NT2/D1 (cell line): ENCODE results near the gene OLFML2B.

ENCODE experiments used
- DNase-seq: peaks from one replicate; pipeline ENCODE4 v3.0.0-alpha.2; 2011; ENCODE audit warnings: low read depth, low spot score
- H3K27me3 ChIP-seq: 2 replicates; pipeline ENCODE4 v1.6.0; 2011; ENCODE audit warnings: mild to moderate bottlenecking; ENCODE audit not compliant: insufficient read length, insufficient read depth
- H3K36me3 ChIP-seq: 2 replicates; pipeline ENCODE4 v1.6.1; 2011; ENCODE audit warnings: mild to moderate bottlenecking, low read length, mixed read lengths; ENCODE audit not compliant: insufficient read depth, insufficient read length
- H3K4me1 ChIP-seq: 2 replicates; pipeline ENCODE4 v1.5.1; 2011; ENCODE audit not compliant: insufficient read depth, insufficient read length
- H3K4me3 ChIP-seq: 2 replicates; pipeline ENCODE4 v1.5.1; 2011; ENCODE audit warnings: low read depth; ENCODE audit not compliant: insufficient read length
- H3K9ac ChIP-seq: 2 replicates; pipeline ENCODE4 v1.6.0; 2011; ENCODE audit warnings: low read depth; ENCODE audit not compliant: insufficient read length
- H3K9me3 ChIP-seq: 2 replicates; pipeline ENCODE4 v1.5.1; 2011; ENCODE audit warnings: mild to moderate bottlenecking, low read length; ENCODE audit not compliant: insufficient read depth
- SUZ12 ChIP-seq: IDR thresholded peaks from 2 replicates; pipeline ENCODE4 v1.6.1; 2011; ENCODE audit not compliant: insufficient read length, insufficient read depth; ENCODE audit errors: extremely low read depth
- YY1 ChIP-seq: IDR thresholded peaks from 2 replicates; pipeline ENCODE4 v1.6.1; 2011; ENCODE audit not compliant: insufficient read length, insufficient read depth
- ZNF274 ChIP-seq: IDR thresholded peaks from 2 replicates; pipeline ENCODE4 v1.6.1; 2011; ENCODE audit warnings: mild to moderate bottlenecking, low read depth, low read length

OLFML2B gene

DNA sequence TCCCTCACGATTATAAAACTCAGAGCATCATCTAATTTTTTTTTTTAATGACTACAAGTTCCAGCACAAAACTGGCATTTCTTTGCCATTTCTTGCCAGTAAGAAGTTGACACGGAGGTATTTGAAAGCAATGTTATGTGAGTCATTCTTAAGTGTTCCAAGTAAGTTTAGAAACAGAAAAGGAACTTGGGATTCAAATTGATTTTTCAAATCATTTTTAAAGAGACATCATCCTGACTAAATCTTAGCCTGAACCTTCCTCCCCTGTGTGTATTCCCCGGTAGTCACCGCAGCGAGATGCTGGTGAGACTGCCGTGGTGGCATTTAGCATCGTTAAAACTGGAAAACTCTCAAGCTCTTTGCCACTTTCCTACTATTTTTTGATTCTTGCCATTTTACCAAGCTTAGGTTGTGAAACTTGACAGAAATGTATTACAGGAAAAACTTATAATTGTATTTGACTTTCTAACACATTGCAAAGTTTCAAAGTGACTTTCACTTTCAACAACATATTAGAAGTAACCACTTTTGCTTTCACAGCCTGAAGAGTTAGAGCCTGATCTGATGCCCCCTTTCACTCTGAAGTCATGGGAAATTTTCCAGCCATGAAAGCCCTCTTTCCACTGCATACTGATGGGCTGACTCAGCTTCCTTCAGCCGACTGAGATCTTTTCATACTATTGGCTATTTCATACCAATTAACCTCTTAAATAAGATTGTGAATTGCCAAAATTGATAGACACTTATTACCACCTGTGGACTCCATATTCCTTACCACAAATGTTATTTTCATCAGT, 61.4 kb downstream of the OLFML2B start:
- H3K9ac ChIP-seq, result no peak overlapping the region
- peaks cover 4% of the 10 kb centered on the region for H3K36me3 ChIP-seq
- DNase-seq, result peak; percentile 44
- H3K4me3 ChIP-seq, result no peak overlapping the region
- no peaks in the 10 kb centered on the region for H3K27me3 ChIP-seq
- TF ChIP-seq SUZ12 (no peak), YY1 (no peak), ZNF274 (no peak)
- no peaks in the 10 kb centered on the region for H3K4me1 ChIP-seq
- H3K9me3 ChIP-seq, result no peaks in the 10 kb centered on the region

DNA sequence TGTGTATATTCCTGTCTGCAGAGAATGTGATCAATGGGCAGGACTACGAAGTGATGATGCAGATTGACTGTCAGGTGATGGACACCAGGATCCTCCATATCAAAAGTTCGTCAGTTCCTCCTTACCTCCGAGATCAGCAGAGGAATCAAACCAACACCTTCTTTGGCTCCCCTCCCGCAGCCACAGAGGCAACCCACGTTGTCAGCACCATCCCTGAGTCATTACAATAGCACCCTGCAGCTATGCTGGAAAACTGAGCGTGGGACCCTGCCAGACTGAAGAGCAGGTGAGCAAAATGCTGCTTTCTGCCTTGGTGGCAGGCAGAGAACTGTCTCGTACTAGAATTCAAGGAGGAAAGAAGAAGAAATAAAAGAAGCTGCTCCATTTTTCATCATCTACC, 65.2 kb downstream of the OLFML2B start:
- H3K36me3 ChIP-seq, result peaks cover 4% of the 10 kb centered on the region

DNA sequence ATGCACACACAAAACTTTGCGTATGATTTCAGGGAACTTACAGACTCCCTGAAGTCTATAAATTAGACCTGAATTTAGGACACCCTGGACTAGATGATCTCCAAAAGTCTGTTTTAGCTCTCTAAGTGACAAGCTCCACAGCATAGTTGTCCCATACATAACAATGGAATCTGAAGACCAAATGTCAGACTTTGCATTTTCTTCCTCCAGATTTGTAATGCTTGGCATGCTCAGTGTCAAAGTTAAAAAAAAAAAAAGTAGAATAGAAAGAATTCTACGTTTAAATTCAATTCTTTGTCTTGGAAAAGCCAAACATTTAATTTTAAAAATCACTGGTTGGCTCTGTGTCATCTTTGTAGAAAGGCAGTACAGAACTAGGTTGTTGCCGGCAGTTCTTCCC, 66.7 kb downstream of the OLFML2B start:
- H3K4me3 ChIP-seq, result no peak overlapping the region
- TF ChIP-seq YY1 (no peak), SUZ12 (no peak), ZNF274 (no peak)
- no peak for DNase-seq

More for the DNA sequence above, 65.2 kb downstream of the OLFML2B start:
- no peak for DNase-seq
- Histone ChIP-seq H3K4me3 (no peak overlapping the region), H3K9me3 (no peaks in the 10 kb centered on the region), H3K9ac (no peak overlapping the region), H3K4me1 (no peaks in the 10 kb centered on the region), H3K27me3 (no peaks in the 10 kb centered on the region)
- TF ChIP-seq SUZ12 (no peak), ZNF274 (no peak), YY1 (no peak)

DNA sequence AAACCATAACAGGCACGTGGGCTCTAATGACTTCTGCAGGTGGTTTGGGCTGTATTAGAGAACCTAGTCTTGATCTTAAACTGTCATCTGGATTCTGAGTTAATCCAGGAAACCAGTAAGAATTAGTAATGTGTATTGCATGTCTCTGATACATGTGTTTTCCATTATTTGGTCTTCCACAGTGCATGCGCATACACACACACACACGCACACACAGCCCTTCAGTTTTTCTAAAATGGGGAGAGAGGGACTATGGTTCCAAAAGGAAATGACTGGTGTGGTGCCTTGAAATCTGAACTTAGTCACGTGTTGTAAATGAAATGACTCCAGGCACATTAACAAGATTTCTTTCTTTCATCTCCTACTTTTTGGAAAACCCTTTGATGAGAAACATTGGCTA, 67.6 kb downstream of the OLFML2B start:
- no peak for DNase-seq
- H3K36me3 ChIP-seq, result peaks cover 4% of the 10 kb centered on the region
- no peak overlapping the region for H3K9ac ChIP-seq
- no peaks in the 10 kb centered on the region for H3K4me1 ChIP-seq
- H3K4me3 ChIP-seq, result no peak overlapping the region
- no peaks in the 10 kb centered on the region for H3K27me3 ChIP-seq
- H3K9me3 ChIP-seq, result no peaks in the 10 kb centered on the region
- no peak for TF ChIP-seq YY1
- TF ChIP-seq ZNF274, result no peak
- no peak for TF ChIP-seq SUZ12

More for the DNA sequence above, 66.7 kb downstream of the OLFML2B start:
- Histone ChIP-seq H3K4me1 (no peaks in the 10 kb centered on the region), H3K9ac (no peak overlapping the region), H3K27me3 (no peaks in the 10 kb centered on the region), H3K36me3 (peaks cover 4% of the 10 kb centered on the region), H3K9me3 (no peaks in the 10 kb centered on the region)

DNA sequence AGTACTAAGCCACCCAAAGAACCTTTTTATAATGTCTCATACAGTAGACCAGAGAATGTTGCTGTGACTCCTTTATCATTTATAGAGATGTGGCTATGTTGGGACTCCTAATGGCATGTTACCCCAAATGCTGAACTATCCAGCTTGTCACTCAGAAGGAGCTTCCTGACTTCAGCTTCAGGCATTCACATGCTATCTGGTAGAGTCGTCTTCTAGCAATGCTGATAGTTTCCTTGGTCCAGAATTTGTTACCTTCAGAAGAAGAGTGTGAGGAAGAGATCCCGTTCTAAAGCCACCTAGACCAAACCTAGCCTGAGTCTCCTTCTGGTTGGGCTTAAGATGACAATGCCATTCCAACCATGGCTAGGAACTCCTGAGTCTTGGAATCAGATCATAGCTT, 68.1 kb downstream of the OLFML2B start:
- H3K36me3 ChIP-seq, result peaks cover 4% of the 10 kb centered on the region
- DNase-seq, result no peak
- TF ChIP-seq SUZ12 (no peak), ZNF274 (no peak), YY1 (no peak)
- no peaks in the 10 kb centered on the region for H3K9me3 ChIP-seq
- no peaks in the 10 kb centered on the region for H3K27me3 ChIP-seq
- no peaks in the 10 kb centered on the region for H3K4me1 ChIP-seq
- H3K4me3 ChIP-seq, result no peak overlapping the region
- no peak overlapping the region for H3K9ac ChIP-seq

DNA sequence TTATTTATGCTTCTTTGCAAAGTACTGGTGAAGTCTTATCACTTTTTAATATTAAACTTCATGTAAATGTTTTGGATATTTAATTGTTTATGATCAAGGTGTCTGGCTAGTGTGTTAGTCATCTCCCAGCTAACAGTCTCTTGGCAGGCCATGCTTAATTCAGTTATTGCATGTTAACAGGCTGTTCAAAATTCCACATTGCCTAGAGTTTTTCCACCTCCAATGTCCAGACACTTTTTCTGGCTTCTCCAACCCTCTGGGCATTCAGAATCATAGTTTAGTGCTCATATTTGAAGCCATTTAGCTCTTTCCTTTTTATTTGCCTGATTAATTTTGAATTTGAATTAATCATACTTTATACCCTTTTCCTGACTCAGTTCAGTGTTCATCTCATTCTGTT, 69.2 kb downstream of the OLFML2B start:
- no peaks in the 10 kb centered on the region for H3K4me1 ChIP-seq
- no peak for DNase-seq
- H3K27me3 ChIP-seq, result no peaks in the 10 kb centered on the region
- TF ChIP-seq YY1, result no peak
- no peak for TF ChIP-seq ZNF274
- TF ChIP-seq SUZ12, result no peak
- H3K4me3 ChIP-seq, result no peak overlapping the region
- peaks cover 4% of the 10 kb centered on the region for H3K36me3 ChIP-seq
- H3K9me3 ChIP-seq, result no peaks in the 10 kb centered on the region
- H3K9ac ChIP-seq, result no peak overlapping the region

DNA sequence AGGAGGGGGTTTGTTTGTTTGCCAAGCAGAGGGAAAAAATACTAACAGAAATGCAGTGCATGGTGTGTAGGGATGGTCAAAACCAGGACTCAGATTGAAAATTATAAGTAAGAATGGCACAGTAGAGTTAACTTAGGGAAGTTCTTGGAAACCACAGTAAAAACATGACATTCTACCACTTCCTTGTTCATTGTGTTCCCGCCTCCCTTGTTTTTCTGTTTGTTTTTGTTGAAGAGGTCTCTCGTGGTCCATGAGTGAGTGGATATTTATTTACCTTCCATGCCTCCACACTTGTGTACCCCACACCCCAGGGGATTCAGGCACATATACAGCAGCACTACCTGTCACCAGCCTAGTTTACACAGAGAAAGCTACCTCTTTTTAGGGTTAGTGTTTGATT, 69.6 kb downstream of the OLFML2B start:
- H3K9ac ChIP-seq, result no peak overlapping the region
- no peaks in the 10 kb centered on the region for H3K27me3 ChIP-seq
- no peaks in the 10 kb centered on the region for H3K9me3 ChIP-seq
- H3K36me3 ChIP-seq, result peaks cover 4% of the 10 kb centered on the region
- TF ChIP-seq ZNF274, result no peak
- no peak for TF ChIP-seq YY1
- no peak for TF ChIP-seq SUZ12
- no peaks in the 10 kb centered on the region for H3K4me1 ChIP-seq
- DNase-seq, result no peak
- H3K4me3 ChIP-seq, result no peak overlapping the region

DNA sequence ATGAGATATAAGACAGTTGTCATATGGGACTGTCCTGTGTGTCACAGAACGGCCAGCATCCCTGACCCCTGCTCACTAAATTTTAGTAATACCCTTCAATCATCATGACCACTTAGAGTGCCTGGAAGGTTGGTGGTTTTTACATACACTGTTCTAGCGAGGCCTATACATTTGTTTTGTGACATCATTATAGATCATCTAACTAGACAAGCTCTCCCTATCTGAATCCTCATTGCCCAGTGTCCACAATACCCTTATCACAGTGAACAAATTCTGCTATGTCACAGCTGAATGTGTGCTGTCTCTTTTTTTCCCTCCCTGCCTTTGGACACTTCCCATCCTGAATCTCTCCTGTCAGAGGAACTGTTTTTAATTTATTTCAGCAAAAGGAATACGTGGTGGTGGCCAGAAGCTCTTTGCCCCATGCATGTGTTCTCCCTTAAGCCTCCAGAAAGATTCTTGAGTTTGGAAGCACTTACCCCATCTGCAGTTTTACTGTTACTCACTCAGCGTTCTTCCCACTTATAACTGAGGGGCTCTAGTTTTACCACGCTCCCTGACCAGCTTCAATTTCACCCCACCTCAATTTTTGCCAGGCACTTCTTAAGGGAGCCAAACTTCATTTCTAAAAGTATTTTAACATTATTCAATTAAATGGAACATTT, 70.3 kb downstream of the OLFML2B start:
- Histone ChIP-seq H3K4me3 (no peak overlapping the region), H3K4me1 (no peaks in the 10 kb centered on the region), H3K9me3 (no peaks in the 10 kb centered on the region), H3K9ac (no peak overlapping the region), H3K36me3 (no peaks in the 10 kb centered on the region), H3K27me3 (no peaks in the 10 kb centered on the region)
- DNase-seq, result no peak
- no peak for TF ChIP-seq ZNF274
- TF ChIP-seq YY1, result no peak
- no peak for TF ChIP-seq SUZ12
